Measurements from ENCODE around the gene SLC35E3. TPM values are rescaled to one million over a fixed set of nuclear protein-coding genes. Genes with fewer than 3 reads are reported as not detected.
A peak's percentile ranks its signal among the peaks of the same experiment; 100 is the strongest.

The SLC35E3 gene
- total and polyA plus RNA-seq, 7 donors = 2.9 to 7.5 (median 4.2) TPM

GRCh38 chr12:68812553-68813241 is 66.7 kb downstream of the SLC35E3 start:
- WGBS, 3 donors = 42 to 62% (median 46%) methylated on average over 1 of the region's 1 CpG
- Histone ChIP-seq H3K36me3 (ENCODE audit: insufficient read depth in 1 of 2, low read depth in 1 of 2) (peaks cover 0 to 88% of the 10 kb centered on the region in 2 donors), H3K4me1 (peaks cover 37% of the 10 kb centered on the region), H3K27me3 (ENCODE audit: insufficient read depth in 3 of 3, low read length in 2 of 3) (no peaks in the 10 kb centered on the region), H3K27ac (peak overlapping the region; percentile 8), H3K9me3 (no peaks in the 10 kb centered on the region), H3K4me3 (peak overlapping the region; percentile 93)
- no peak for DNase-seq
- intact Hi-C loops (cut with DNase I) = no loop called here
- ATAC-seq = no peak
- TF ChIP-seq, protein P1, sequence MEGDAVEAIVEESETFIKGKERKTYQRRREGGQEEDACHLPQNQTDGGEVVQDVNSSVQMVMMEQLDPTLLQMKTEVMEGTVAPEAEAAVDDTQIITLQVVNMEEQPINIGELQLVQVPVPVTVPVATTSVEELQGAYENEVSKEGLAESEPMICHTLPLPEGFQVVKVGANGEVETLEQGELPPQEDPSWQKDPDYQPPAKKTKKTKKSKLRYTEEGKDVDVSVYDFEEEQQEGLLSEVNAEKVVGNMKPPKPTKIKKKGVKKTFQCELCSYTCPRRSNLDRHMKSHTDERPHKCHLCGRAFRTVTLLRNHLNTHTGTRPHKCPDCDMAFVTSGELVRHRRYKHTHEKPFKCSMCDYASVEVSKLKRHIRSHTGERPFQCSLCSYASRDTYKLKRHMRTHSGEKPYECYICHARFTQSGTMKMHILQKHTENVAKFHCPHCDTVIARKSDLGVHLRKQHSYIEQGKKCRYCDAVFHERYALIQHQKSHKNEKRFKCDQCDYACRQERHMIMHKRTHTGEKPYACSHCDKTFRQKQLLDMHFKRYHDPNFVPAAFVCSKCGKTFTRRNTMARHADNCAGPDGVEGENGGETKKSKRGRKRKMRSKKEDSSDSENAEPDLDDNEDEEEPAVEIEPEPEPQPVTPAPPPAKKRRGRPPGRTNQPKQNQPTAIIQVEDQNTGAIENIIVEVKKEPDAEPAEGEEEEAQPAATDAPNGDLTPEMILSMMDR (IDR thresholded peaks at IDR 0.05) = no peak

DNA sequence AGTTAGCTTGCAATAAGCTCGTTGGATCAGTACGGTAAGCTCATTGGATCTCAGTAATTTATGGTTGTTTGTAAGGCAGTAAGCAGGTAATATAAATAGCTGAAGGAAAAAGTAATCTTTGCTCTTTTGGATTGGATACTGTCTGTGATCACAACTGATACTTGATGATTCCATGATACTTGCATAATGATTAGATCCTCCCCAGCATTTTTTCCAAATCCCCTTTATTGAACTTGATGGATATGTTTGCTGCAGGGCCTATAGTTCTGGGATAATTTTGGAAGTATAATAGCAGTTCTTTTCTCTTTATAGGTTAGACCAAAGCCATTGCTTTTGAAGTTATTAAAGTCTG is 67.2 kb downstream of the SLC35E3 start:
- no peak for ATAC-seq
- peak overlapping the region; percentile 93 for H3K4me3 ChIP-seq

DNA sequence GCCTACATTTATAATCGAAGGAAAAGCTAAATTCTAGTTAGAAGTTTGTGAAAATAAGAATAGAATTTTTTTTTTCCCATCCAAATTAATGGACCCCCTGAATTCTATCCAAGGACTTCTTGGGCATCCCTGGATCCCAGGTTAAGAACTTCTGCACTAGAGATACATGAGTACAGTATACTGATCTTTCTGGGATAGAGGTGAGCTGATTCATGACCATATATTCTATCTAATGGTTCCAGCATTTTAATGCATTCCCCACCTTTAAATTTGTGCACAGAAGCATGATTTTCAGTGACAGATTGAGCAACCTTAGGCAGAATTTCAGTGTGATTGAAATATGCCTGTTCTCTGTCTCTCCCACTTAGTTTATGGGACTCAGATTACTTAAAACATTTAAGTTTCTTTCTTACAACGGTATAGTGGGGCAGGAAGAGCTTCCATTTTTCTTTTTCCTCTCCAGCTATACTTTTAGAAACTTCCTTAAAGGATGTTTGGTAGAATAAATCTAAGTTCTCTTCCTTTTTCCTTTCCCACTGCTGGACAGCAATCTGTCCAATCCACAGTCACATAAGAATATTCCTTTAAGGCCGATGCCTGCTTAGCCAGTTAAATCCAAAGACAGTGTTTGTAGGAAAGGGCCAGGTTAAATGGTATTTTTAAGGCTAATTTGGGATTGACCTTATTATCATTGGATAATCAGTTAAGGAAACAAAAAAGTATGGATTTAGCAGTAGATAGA is 68.7 kb downstream of the SLC35E3 start:
- peaks cover 37% of the 10 kb centered on the region for H3K4me1 ChIP-seq

More for the DNA sequence above, 67.2 kb downstream of the SLC35E3 start:
- no peak for DNase-seq
- Histone ChIP-seq H3K36me3 (ENCODE audit: insufficient read depth in 1 of 2, low read depth in 1 of 2) (peaks cover 0 to 93% of the 10 kb centered on the region in 2 donors), H3K4me1 (peaks cover 37% of the 10 kb centered on the region), H3K27me3 (ENCODE audit: insufficient read depth in 3 of 3, low read length in 2 of 3) (no peaks in the 10 kb centered on the region), H3K27ac (no peak overlapping the region), H3K9me3 (no peaks in the 10 kb centered on the region)
- intact Hi-C loops (cut with DNase I) = no loop called here
- TF ChIP-seq, protein P1 (IDR thresholded peaks at IDR 0.05) = no peak
- 47 to 73% (median 51%) methylated on average over 2 of the region's 2 CpGs for WGBS, 3 donors

GRCh38 chr12:68815232-68815927 is 69.4 kb downstream of the SLC35E3 start:
- 79 to 85% (median 80%) methylated on average over 5 of the region's 5 CpGs for WGBS, 3 donors

More for the DNA sequence above, 68.7 kb downstream of the SLC35E3 start:
- ATAC-seq (no peak), DNase-seq (no peak)
- intact Hi-C loops (cut with DNase I) = no loop called here
- H3K4me3 ChIP-seq = peak overlapping the region; percentile 93
- 75 to 85% (median 75%) methylated on average over 3 of the region's 3 CpGs for WGBS, 3 donors
- no peaks in the 10 kb centered on the region for H3K9me3 ChIP-seq
- H3K27me3 ChIP-seq (ENCODE audit: insufficient read depth in 3 of 3, low read length in 2 of 3) = no peaks in the 10 kb centered on the region
- TF ChIP-seq, protein P1 (IDR thresholded peaks at IDR 0.05) = no peak
- peaks cover 0 to 100% of the 10 kb centered on the region in 2 donors for H3K36me3 ChIP-seq (ENCODE audit: insufficient read depth in 1 of 2, low read depth in 1 of 2)
- H3K27ac ChIP-seq = no peak overlapping the region

More at GRCh38 chr12:68815232-68815927, 69.4 kb downstream of the SLC35E3 start:
- peak overlapping the region; percentile 93 for H3K4me3 ChIP-seq
- ATAC-seq (no peak), DNase-seq (no peak)
- H3K27ac ChIP-seq = no peak overlapping the region
- H3K27me3 ChIP-seq (ENCODE audit: insufficient read depth in 3 of 3, low read length in 2 of 3) = no peaks in the 10 kb centered on the region
- peaks cover 37% of the 10 kb centered on the region for H3K4me1 ChIP-seq
- no peaks in the 10 kb centered on the region for H3K9me3 ChIP-seq
- peaks cover 0 to 100% of the 10 kb centered on the region in 2 donors for H3K36me3 ChIP-seq (ENCODE audit: insufficient read depth in 1 of 2, low read depth in 1 of 2)
- intact Hi-C loops (cut with DNase I) = no loop called here
- TF ChIP-seq, protein P1 (IDR thresholded peaks at IDR 0.05) = no peak
